ENCODE measurements around the gene RPP25L. TPM values are rescaled to one million over a fixed set of nuclear protein-coding genes. Genes with fewer than 3 reads are reported as not detected.

Gene RPP25L
- total and polyA plus RNA-seq, 10 of the 15 experiments (the other 5 are each of a cell fraction or from before 2014, with no cell fraction given) = 7.7 to 30.2 (median 16.8) TPM

DNA sequence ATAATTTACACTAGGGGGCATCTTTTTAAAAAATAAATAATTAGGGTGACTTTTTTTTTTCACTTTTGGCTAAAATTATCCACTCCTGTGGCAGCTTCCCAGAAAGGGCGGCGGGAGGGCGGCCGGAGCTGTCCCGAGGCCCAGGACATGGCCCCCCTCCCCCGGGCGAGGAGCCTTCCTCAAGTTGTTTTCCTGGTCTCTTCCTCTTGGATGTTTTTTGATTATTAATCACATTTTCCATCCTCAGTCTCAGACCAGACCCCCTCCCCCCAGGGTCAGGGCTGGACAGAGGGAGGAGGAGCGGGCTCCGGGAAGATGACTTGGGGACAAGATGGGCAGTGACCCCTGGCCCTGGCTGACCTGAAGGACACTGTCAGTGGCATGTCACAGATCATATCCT, 17.7 kb downstream of the RPP25L start:
- Histone ChIP-seq H3K9me3 (replicated peaks; ENCODE audit: control insufficient read depth, insufficient read depth, low read length) (no peaks in the 10 kb centered on the region), H3K79me2 (ENCODE audit: control insufficient read depth, insufficient read depth, low read length) (no peaks in the 10 kb centered on the region), H3K4me3 (no peak overlapping the region), H3K27ac (ENCODE audit: control insufficient read depth, insufficient read depth) (no peak overlapping the region), H3K27me3 (replicated peaks in 1 of 2; ENCODE audit: control insufficient read depth in 2 of 2, insufficient read depth in 2 of 2, low read length in 1 of 2) (peaks cover 23 to 29% of the 10 kb centered on the region in 2 experiments), H4K20me1 (ENCODE audit: control insufficient read depth, insufficient read depth) (0 out of 2 replicates have a peak, but pooled peaks cover 6% of the 10 kb centered on the region), H3K4me2 (ENCODE audit: control insufficient read depth, insufficient read depth) (no peak overlapping the region), H3K36me3 (ENCODE audit: control insufficient read depth in 2 of 2, insufficient read depth in 2 of 2, low read length in 1 of 2) (no peaks in the 10 kb centered on the region), H2AFZ (ENCODE audit: control insufficient read depth, low read depth, low read length) (no peak overlapping the region), H3K4me1 (ENCODE audit: control insufficient read depth, insufficient read depth, low read length) (peaks cover 2% of the 10 kb centered on the region; the same call in 1 of the 2 replicates), H3K9ac (ENCODE audit: control insufficient read depth, insufficient read depth, low read length) (no peak overlapping the region)
- intact Hi-C loops (cut with micrococcal nuclease; ENCODE audit: unreplicated experiment) (no loop called here), in situ Hi-C loops (cut with MboI) (loop anchor here (5.0 kb wide), 1 partner anchor 48 kb away; no protein-coding TSS in a partner anchor)
- no peak for TF ChIP-seq CHD4 (IDR thresholded peaks at IDR 0.05)
- ChIA-PET SMC1A (ENCODE audit: uncharacterized antibody, unreplicated experiment) (interaction anchor here (1.5 kb wide), 1 partner anchor 40 kb away, joined by 3 read pairs; no protein-coding TSS in a partner anchor), CTCF (interaction anchor here (1.2 to 1.7 kb wide), 4 partner anchors 12 to 259 kb away, joined by 3 to 7 read pairs (median 4); no protein-coding TSS in a partner anchor), POLR2A (interaction anchor here (0.6 kb wide), 1 partner anchor 533 kb away, joined by 4 read pairs; no protein-coding TSS in a partner anchor), RAD21 (ENCODE audit: unreplicated experiment) (interaction anchor here (0.6 kb wide), 1 partner anchor 56 kb away, joined by 3 read pairs; no protein-coding TSS in a partner anchor)
- BruUV-seq (replicated peaks) = no TSS peak
- no peak for DNase-seq (ENCODE audit: low read depth, low spot score)
- ATAC-seq = no peak
- 2% methylated on average over 9 of the region's 9 CpGs for WGBS (ENCODE audit: insufficient coverage, insufficient replicate concordance, low lambda C conversion rate, missing lambda C conversion rate)
- FAIRE-seq = no peak

GRCh38 chr9:34592895-34593601, 18.8 kb downstream of the RPP25L start:
- Histone ChIP-seq H3K36me3 (ENCODE audit: control insufficient read depth in 2 of 2, insufficient read depth in 2 of 2, low read length in 1 of 2) (no peaks in the 10 kb centered on the region), H3K4me3 (no peak overlapping the region), H3K9ac (ENCODE audit: control insufficient read depth, insufficient read depth, low read length) (no peak overlapping the region), H3K4me2 (ENCODE audit: control insufficient read depth, insufficient read depth) (no peak overlapping the region), H3K27ac (ENCODE audit: control insufficient read depth, insufficient read depth) (no peak overlapping the region), H3K9me3 (replicated peaks; ENCODE audit: control insufficient read depth, insufficient read depth, low read length) (no peaks in the 10 kb centered on the region), H2AFZ (ENCODE audit: control insufficient read depth, low read depth, low read length) (no peak overlapping the region), H3K79me2 (ENCODE audit: control insufficient read depth, insufficient read depth, low read length) (no peaks in the 10 kb centered on the region), H4K20me1 (ENCODE audit: control insufficient read depth, insufficient read depth) (peaks cover 11% of the 10 kb centered on the region), H3K27me3 (replicated peaks in 1 of 2; ENCODE audit: control insufficient read depth in 2 of 2, insufficient read depth in 2 of 2, low read length in 1 of 2) (peaks cover 25 to 39% of the 10 kb centered on the region in 2 experiments), H3K4me1 (ENCODE audit: control insufficient read depth, insufficient read depth, low read length) (peaks cover 2% of the 10 kb centered on the region; the same call in 1 of the 2 replicates)
- BruUV-seq (replicated peaks) = no TSS peak
- ChIA-PET RAD21 (ENCODE audit: unreplicated experiment) (interaction anchor here (0.5 to 1.2 kb wide), 3 partner anchors 101 to 804 kb away, joined by 3 read pairs; no protein-coding TSS in a partner anchor), SMC1A (ENCODE audit: uncharacterized antibody, unreplicated experiment) (no interaction called here), POLR2A (no interaction called here), CTCF (interaction anchor here (0.6 to 3.1 kb wide), 7 partner anchors 8 to 188 kb away, joined by 3 to 32 read pairs (median 5); no protein-coding TSS in a partner anchor)
- TF ChIP-seq, protein P1, sequence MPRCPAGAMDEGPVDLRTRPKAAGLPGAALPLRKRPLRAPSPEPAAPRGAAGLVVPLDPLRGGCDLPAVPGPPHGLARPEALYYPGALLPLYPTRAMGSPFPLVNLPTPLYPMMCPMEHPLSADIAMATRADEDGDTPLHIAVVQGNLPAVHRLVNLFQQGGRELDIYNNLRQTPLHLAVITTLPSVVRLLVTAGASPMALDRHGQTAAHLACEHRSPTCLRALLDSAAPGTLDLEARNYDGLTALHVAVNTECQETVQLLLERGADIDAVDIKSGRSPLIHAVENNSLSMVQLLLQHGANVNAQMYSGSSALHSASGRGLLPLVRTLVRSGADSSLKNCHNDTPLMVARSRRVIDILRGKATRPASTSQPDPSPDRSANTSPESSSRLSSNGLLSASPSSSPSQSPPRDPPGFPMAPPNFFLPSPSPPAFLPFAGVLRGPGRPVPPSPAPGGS (IDR thresholded peaks at IDR 0.05; ENCODE audit: borderline replicate concordance, insufficient read depth, low read depth, low read length, poor library complexity, severe bottlenecking) = no peak
- in situ Hi-C loops (cut with MboI) = loop anchor here (5.0 kb wide), 1 partner anchor 49 kb away; no protein-coding TSS in a partner anchor
- 4% methylated on average over 13 of the region's 26 CpGs for WGBS (ENCODE audit: insufficient coverage, insufficient replicate concordance, low lambda C conversion rate, missing lambda C conversion rate)
- DNase-seq (ENCODE audit: low read depth, low spot score) = no peak
- FAIRE-seq = no peak
- ATAC-seq = no peak; the same call in 2 of the 3 replicates
- intact Hi-C loops (cut with micrococcal nuclease; ENCODE audit: unreplicated experiment) = loop anchor here (2.0 kb wide), 1 partner anchor 188 kb away; no protein-coding TSS in a partner anchor

Measured in GM12878 (cell line).